GM23338 (cell line): ENCODE measurements around the gene RPA1.

ENCODE experiments used
- CREB1 ChIP-seq: fragments of 250-450 bp; sonication (Bioruptor Pico); IDR thresholded peaks from 2 replicates; pipeline ENCODE4 v1.5.0; 2020; ENCODE audit warnings: low read depth, mild to moderate bottlenecking, moderate library complexity
- CTCF ChIP-seq, 2 experiments: fragments of 200-600 bp in 1 of 2; sonication (generic) in 1 of 2; conservative IDR thresholded peaks; 2 replicates each; pipeline versions ENCODE4 v1.5.1 to v1.6.1; 2016 to 2017; ENCODE audit warnings: antibody characterized with exemption in 2 of 2, low read depth in 2 of 2, mild to moderate bottlenecking in 2 of 2, moderate library complexity in 1 of 2
- EZH2 ChIP-seq: fragments of 200-600 bp; sonication (generic); IDR thresholded peaks from one replicate; pipeline ENCODE4 v1.8.0; 2017; ENCODE audit warnings: antibody characterized with exemption, mild to moderate bottlenecking, low read depth; ENCODE audit not compliant: unreplicated experiment
- EZH2phosphoT487 ChIP-seq: fragments of 200-600 bp; sonication (generic); IDR thresholded peaks from one replicate; pipeline ENCODE4 v1.8.1; 2018; ENCODE audit warnings: antibody characterized with exemption; ENCODE audit not compliant: unreplicated experiment
- JUNB ChIP-seq: IDR thresholded peaks from one replicate; pipeline ENCODE4 v1.6.1; 2016; ENCODE audit warnings: antibody characterized with exemption; ENCODE audit not compliant: unreplicated experiment
- NANOG ChIP-seq: IDR thresholded peaks from 2 replicates; pipeline ENCODE4 v1.6.1; 2016; ENCODE audit warnings: antibody characterized with exemption, borderline replicate concordance
- POLR2AphosphoS5 ChIP-seq: IDR thresholded peaks from 2 replicates; pipeline ENCODE4 v1.6.1; 2016; ENCODE audit warnings: antibody characterized with exemption, low read depth
- STAT1 ChIP-seq: IDR thresholded peaks from one replicate; pipeline ENCODE4 v1.6.1; 2016; ENCODE audit warnings: antibody characterized with exemption; ENCODE audit not compliant: unreplicated experiment
- ZNF114 ChIP-seq: fragments of 250-450 bp; sonication (Bioruptor Pico); IDR thresholded peaks from 2 replicates; pipeline ENCODE4 v1.5.0; 2020; ENCODE audit warnings: mild to moderate bottlenecking, moderate library complexity
- ZNF331 ChIP-seq: fragments of 250-450 bp; sonication (Bioruptor Pico); IDR thresholded peaks from 2 replicates; pipeline ENCODE4 v1.5.0; 2020; ENCODE audit warnings: low read depth, mild to moderate bottlenecking, moderate library complexity
- ZNF462 ChIP-seq: fragments of 250-450 bp; sonication (Bioruptor Pico); IDR thresholded peaks from 2 replicates; pipeline ENCODE4 v1.5.0; 2020; ENCODE audit warnings: mild to moderate bottlenecking, moderate library complexity
- TF ChIP-seq, protein P1 (sequence below): IDR thresholded peaks from 2 replicates; pipeline ENCODE4 v1.6.1; 2016; ENCODE audit warnings: antibody characterized with exemption
- TF ChIP-seq, protein P2 (sequence below): IDR thresholded peaks from one replicate; pipeline ENCODE4 v1.6.1; 2018; ENCODE audit warnings: antibody characterized with exemption; ENCODE audit not compliant: unreplicated experiment

- TF ChIP-seq CTCF (conservative IDR thresholded peaks at IDR 0.05; ENCODE audit: low read depth in 2 of 2) (no peak), EZH2phosphoT487 (no peak), POLR2AphosphoS5 (no peak), EZH2 (no peak), CREB1 (CRISPR knock-in tag) (no peak), STAT1 (no peak), ZNF114 (no peak), JUNB (no peak), NANOG (no peak), ZNF462 (CRISPR knock-in tag) (no peak), ZNF331 (no peak)
- TF ChIP-seq, protein P1, sequence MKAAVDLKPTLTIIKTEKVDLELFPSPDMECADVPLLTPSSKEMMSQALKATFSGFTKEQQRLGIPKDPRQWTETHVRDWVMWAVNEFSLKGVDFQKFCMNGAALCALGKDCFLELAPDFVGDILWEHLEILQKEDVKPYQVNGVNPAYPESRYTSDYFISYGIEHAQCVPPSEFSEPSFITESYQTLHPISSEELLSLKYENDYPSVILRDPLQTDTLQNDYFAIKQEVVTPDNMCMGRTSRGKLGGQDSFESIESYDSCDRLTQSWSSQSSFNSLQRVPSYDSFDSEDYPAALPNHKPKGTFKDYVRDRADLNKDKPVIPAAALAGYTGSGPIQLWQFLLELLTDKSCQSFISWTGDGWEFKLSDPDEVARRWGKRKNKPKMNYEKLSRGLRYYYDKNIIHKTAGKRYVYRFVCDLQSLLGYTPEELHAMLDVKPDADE: no peak
- TF ChIP-seq, protein P2, sequence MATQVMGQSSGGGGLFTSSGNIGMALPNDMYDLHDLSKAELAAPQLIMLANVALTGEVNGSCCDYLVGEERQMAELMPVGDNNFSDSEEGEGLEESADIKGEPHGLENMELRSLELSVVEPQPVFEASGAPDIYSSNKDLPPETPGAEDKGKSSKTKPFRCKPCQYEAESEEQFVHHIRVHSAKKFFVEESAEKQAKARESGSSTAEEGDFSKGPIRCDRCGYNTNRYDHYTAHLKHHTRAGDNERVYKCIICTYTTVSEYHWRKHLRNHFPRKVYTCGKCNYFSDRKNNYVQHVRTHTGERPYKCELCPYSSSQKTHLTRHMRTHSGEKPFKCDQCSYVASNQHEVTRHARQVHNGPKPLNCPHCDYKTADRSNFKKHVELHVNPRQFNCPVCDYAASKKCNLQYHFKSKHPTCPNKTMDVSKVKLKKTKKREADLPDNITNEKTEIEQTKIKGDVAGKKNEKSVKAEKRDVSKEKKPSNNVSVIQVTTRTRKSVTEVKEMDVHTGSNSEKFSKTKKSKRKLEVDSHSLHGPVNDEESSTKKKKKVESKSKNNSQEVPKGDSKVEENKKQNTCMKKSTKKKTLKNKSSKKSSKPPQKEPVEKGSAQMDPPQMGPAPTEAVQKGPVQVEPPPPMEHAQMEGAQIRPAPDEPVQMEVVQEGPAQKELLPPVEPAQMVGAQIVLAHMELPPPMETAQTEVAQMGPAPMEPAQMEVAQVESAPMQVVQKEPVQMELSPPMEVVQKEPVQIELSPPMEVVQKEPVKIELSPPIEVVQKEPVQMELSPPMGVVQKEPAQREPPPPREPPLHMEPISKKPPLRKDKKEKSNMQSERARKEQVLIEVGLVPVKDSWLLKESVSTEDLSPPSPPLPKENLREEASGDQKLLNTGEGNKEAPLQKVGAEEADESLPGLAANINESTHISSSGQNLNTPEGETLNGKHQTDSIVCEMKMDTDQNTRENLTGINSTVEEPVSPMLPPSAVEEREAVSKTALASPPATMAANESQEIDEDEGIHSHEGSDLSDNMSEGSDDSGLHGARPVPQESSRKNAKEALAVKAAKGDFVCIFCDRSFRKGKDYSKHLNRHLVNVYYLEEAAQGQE: no peak
Observed at GRCh38 chr17:1930337-1930645, 100.5 kb downstream of the RPA1 start.
